ENCODE measurements around the gene CORT.
"Not testable (repeated sequence)": the region's sequence is repeated elsewhere in the genome, so short reads cannot be mapped to it uniquely, and the experiment has no call there.

The CORT gene

GRCh38 chr1:10449751-10450150, at the start of gene CORT:
TSS of gene CORT (plus strand) at chr1:10450031. CDS start at chr1:10450224, 193 bp downstream.
- peak in 3 of 10 donors; percentile 25 to 77 (median 43) for DNase-seq
- intact Hi-C loops (cut with DNase I) = no loop called here

- intact Hi-C loops (cut with DNase I) = no loop called here
- no peak for DNase-seq
Observed at GRCh38 chr1:10401281-10401680, 48.5 kb upstream of the CORT start.

- DNase-seq = peak in 1 of 10 donors; percentile 10
- intact Hi-C loops (cut with DNase I) = no loop called here
Observed at GRCh38 chr1:10402729-10403274, 47.0 kb upstream of the CORT start.

GRCh38 chr1:10407201-10407600, 42.6 kb upstream of the CORT start:
- peak in 1 of 10 donors; percentile 6 for DNase-seq
- intact Hi-C loops (cut with DNase I) = no loop called here

DNA sequence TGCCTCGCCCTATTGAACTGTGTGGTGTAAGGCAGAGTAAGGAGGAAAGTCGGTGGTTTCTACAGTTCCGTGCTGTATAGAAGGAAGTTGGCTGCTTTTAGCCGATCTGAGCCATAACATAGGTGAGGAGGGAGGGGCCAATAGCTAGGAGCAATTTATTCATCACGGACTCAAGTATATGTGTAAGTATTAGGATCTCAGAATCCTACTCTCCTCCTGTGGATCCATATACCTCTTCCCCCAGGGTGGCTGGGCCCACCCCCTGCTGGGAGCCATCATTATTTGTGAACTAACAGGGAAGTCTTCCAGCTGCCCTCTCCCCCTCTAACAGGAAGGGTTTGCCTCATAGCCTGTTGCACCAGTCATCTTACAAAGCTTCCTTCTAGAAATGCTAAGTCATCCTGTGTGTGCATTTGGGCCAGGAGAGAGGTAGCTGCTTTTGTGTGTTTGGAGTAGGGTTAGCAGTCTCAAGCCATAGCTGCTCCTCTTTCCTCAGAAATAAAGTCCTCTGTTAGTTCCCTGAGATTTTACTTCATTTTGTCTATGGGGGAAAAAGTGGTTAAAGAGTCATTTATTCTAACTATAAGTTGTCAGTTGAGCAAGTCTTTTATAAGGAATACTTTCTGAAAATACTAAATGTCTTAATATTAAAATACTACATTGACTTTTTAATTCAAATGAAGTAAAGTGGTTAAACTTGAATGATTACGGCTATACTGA, 34.5 kb upstream of the CORT start:
- DNase-seq = peak in 2 of 10 donors; percentile 26 to 55
- intact Hi-C loops (cut with DNase I) = no loop called here

DNA sequence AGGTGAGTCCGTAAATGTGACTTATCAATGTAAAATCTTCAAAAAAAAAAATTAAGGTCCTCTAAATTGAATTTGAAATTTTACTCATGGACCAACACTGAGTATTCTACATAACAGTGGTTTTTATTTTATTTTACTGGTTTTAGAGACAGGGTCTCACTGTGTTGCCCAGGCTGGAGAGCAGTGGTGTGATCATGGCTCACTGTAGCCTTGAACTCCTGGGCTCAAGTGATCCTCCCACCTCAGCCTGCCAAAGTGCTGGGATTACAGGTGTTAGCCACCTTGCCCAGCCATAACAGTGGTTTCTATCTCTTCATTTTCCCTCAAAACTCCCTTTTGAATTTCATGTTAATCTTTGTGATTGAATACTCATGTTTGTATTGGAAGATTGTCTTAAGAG, 33.9 kb upstream of the CORT start:
- intact Hi-C loops (cut with DNase I) = not testable (repeated sequence)
- peak in 1 of 10 donors; percentile 8 for DNase-seq

GRCh38 chr1:10418741-10419140, 31.1 kb upstream of the CORT start:
- DNase-seq; intact Hi-C loops (cut with DNase I): not testable (repeated sequence)

DNA sequence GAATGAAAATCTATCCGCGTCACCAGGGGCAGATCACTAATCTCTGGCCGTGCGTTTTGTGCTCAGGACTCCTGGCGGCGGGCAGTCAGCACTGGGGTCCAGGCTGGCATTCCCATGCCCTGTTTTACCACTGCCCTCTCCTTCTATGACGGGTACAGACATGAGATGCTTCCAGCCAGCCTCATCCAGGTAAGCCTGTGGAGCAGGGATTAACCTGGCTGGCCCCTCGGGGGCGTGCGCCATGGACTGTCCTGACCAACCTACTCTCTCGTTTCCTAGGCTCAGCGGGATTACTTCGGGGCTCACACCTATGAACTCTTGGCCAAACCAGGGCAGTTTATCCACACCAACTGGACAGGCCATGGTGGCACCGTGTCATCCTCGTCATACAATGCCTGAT, 30.5 kb upstream of the CORT start:
- intact Hi-C loops (cut with DNase I) = no loop called here

GRCh38 chr1:10421637-10422036, 28.2 kb upstream of the CORT start:
- DNase-seq = peak in 1 of 10 donors; percentile 8
- intact Hi-C loops (cut with DNase I) = no loop called here

More for the DNA sequence above, 30.5 kb upstream of the CORT start:
- peak in 2 of 10 donors; percentile 34 to 62 for DNase-seq

GRCh38 chr1:10424034-10424433, 25.8 kb upstream of the CORT start:
- peak in 1 of 10 donors; percentile 63 for DNase-seq
- intact Hi-C loops (cut with DNase I) = no loop called here

GRCh38 chr1:10424651-10425050, 25.2 kb upstream of the CORT start:
- DNase-seq = peak in 1 of 10 donors; percentile 24
- intact Hi-C loops (cut with DNase I) = loop anchor here (5.0 kb wide), 1 partner anchor 797 kb away; no protein-coding TSS in a partner anchor

- peak in 1 of 10 donors; percentile 77 for DNase-seq
- intact Hi-C loops (cut with DNase I) = loop anchor here (5.0 kb wide), 1 partner anchor 799 kb away; no protein-coding TSS in a partner anchor
Observed at GRCh38 chr1:10425826-10426534, 23.9 kb upstream of the CORT start.

DNA sequence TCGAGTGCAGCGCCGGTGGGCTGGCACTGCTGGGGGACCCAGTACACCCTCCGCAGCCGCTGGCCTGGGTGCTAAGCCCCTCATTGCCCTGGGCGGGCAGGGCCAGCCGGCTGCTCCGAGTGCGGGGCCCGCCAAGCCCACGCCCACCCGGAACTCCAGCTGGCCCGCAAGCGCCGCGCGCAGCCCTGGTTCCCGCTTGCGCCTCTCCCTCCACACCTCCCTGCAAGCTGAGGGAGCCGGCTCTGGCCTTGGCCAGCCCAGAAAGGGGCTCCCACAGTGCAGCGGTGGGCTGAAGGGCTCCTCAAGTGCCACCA, 23.3 kb upstream of the CORT start:
- intact Hi-C loops (cut with DNase I) = loop anchor here (5.0 kb wide), 1 partner anchor 799 kb away; no protein-coding TSS in a partner anchor
- peak in 1 of 10 donors; percentile 40 for DNase-seq

- peak in 1 of 10 donors; percentile 60 for DNase-seq
- intact Hi-C loops (cut with DNase I) = loop anchor here (1.0 to 5.0 kb wide), 4 partner anchors 52 to 802 kb away; partner anchors contain the start of gene KIF1B
Observed at GRCh38 chr1:10428984-10429383, 20.8 kb upstream of the CORT start.

DNA sequence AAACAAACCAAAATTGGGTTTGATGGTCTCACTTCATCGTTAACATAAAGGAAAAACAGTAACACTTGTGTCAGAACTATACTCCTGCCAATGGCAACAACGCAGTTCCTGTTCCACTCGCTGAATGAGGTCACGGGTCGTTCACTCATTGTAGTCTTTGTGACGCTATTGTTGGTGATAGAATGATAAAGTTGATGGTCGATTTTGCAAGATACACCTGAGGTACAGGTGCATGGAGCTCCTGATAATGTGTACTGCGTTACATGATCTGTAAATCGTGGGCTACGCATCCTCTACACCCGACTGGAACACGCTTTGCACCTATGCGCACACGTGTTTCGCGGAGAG, 20.0 kb upstream of the CORT start:
- peak in 1 of 10 donors; percentile 16 for DNase-seq
- intact Hi-C loops (cut with DNase I) = loop anchor here (1.0 to 10.0 kb wide), 7 partner anchors 31 to 803 kb away; partner anchors contain the start of genes DFFA, KIF1B, PGD and UBE4B

DNA sequence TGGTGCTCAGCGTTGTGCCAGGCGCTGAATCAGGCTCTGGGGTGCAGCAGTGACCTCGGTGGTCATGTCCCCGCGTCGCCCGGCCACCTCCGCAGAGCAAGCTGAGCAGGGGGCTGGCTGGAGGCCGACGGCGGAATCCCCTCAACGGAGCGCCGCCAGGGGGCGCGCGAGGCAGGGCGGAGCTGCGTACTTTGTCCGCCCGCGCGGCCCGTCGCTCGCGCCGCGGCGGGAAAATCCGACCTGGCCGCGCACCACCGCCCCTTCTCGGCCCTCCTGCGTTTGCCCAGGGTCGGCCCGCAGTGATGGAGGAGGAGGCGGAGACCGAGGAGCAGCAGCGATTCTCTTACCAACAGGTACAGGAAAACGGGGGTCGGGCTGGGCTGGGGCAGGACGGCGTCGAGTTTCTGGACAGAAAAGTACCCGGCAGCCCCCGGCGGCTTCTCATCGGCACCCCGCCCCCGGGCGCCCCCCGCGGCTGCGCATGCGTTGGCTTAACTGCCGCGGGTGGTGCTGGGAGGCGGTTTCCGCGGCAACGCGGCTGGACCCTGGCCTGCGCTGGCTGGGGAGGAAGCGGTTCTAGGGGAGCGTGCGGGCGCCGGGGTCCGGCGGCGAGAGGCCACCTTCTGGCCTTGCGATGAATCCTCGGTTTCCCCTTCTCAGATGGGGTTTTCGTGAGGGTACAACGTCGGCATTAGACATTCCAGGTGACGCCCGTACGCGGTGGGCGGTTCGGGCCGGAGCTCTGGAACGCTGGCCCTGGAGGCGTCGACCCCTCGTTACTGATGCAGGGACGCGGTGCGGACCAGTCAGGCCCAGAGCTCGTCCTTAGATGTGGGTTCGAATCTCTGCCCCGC, 19.4 kb upstream of the CORT start, which contains the start of gene CENPS:
Gene CENPS, plus strand, starts transcription at position 218 of the 854 bp plus-strand sequence. Its CDS starts 85 bp downstream, at position 303.
- DNase-seq = peak; percentile 67 to 96 (median 76)
- intact Hi-C loops (cut with DNase I) = loop anchor here (1.0 to 10.0 kb wide), 4 partner anchors 32 to 396 kb away; partner anchors contain the start of genes DFFA, PGD and UBE4B

DNA sequence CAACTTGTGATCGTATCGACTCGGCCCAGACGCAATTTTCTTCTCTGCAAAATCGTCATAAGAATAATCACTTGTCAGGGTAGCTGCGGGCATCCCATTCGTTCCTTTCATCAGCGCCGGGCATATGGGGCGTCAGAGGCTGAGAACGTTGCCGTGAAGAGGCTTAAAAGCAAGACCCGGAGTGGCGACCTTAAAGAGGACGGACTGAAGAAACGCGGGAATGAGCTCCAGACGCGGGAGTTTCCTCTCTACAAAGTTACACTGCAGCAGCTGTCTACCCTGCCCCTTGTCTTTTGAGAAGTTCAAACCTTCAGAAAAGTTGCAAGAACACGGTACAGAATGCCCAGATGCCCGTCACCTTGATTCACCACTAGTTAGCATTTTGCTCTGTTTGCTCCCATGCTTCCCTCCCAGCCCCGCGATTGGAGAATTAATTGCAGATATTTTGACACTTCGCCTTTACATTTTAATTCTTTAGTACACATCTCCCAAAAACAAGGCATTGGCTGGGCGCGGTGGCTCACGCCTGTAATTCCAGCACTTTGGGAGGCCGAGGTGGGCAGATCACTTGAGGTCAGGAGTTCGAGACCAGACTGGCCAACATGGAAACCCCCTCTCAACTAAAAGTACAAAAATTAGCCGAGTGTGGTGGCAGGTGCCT, 18.6 kb upstream of the CORT start:
- intact Hi-C loops (cut with DNase I) = loop anchor here (2.0 to 10.0 kb wide), 3 partner anchors 32 to 396 kb away; partner anchors contain the start of genes DFFA, PGD and UBE4B
- DNase-seq = peak in 1 of 10 donors; percentile 54

- DNase-seq = peak in 1 of 10 donors; percentile 39
- intact Hi-C loops (cut with DNase I) = loop anchor here (10.0 kb wide), 1 partner anchor 398 kb away; the partner anchor contains the start of gene UBE4B
Observed at GRCh38 chr1:10432910-10433700, 16.7 kb upstream of the CORT start.

Data from posterior cingulate gyrus (tissue), 11 donors.